ENCODE results near the gene CUL7.

- TF ChIP-seq CTCF (IDR thresholded peaks at IDR 0.05; ENCODE audit: control extremely low read depth in 1 of 3, insufficient read depth in 1 of 3, low read depth in 1 of 3, low read length in 3 of 3) (no peak), CHD2 (IDR thresholded peaks at IDR 0.05; ENCODE audit: low read length) (no peak), YY1 (IDR thresholded peaks at IDR 0.05; ENCODE audit: low read depth, low read length) (no peak)
Measured at GRCh38 chr6:43052225-43052841, 1.3 kb downstream of the CUL7 start.
